ENCODE measurements around the gene ARMC5. TPM values are rescaled to one million over a fixed set of nuclear protein-coding genes. Genes with fewer than 3 reads are reported as not detected.
A peak's percentile ranks its signal among the peaks of the same experiment; 100 is the strongest.

Gene ARMC5
- polyA plus RNA-seq, 2 of the 4 experiments (the other 2 are of a cell fraction): 3.2 to 6.1 TPM

GRCh38 chr16:31453255-31454204 is 5.8 kb upstream of the ARMC5 start:
- Histone ChIP-seq H3K4me2 (peak overlapping the region; percentile 60), H3K4me3 (no peak overlapping the region), H3K4me1 (peaks cover 65% of the 10 kb centered on the region), H3K9me3 (no peaks in the 10 kb centered on the region), H3K27ac (peak overlapping the region; percentile 74 to 85)
- DNase-seq (ENCODE audit: low read depth in 1 of 2, low spot score in 1 of 2) (peak in 1 of 2 experiments; percentile 70), ATAC-seq (peak; percentile 24 to 43; a peak in 5 of 6 replicates), FAIRE-seq (no peak)
- TF ChIP-seq NFE2L2 (conservative IDR thresholded peaks at IDR 0.05; ENCODE audit: low read length) (no peak), ATOH8 (CRISPR knock-in tag; IDR thresholded peaks at IDR 0.05; ENCODE audit: low read depth) (no peak), MAX (IDR thresholded peaks at IDR 0.05) (peak; percentile 33; the same call in 1 of the 2 replicates), HEYL (CRISPR knock-in tag; IDR thresholded peaks at IDR 0.05) (no peak), CBX2 (IDR thresholded peaks at IDR 0.05; ENCODE audit: borderline replicate concordance, low read depth) (no peak), HDAC2 (IDR thresholded peaks at IDR 0.05) (no peak), CBX8 (IDR thresholded peaks at IDR 0.05) (no peak), POLR2A (IDR thresholded peaks at IDR 0.05; ENCODE audit: low read length) (0 out of 2 replicates have a peak, but pooled peaks have one; percentile 11), BCL3 (IDR thresholded peaks at IDR 0.05) (no peak), NR3C1 (IDR thresholded peaks at IDR 0.05) (no peak), HOXB13 (CRISPR knock-in tag; IDR thresholded peaks at IDR 0.05; ENCODE audit: low read depth) (no peak), NPAS2 (CRISPR knock-in tag; IDR thresholded peaks at IDR 0.05; ENCODE audit: borderline replicate concordance) (no peak), PHF8 (IDR thresholded peaks at IDR 0.05; ENCODE audit: borderline replicate concordance, low read depth) (no peak), TP53 (CRISPR knock-in tag; IDR thresholded peaks at IDR 0.05) (no peak), HMGXB4 (CRISPR knock-in tag; IDR thresholded peaks at IDR 0.05; ENCODE audit: borderline replicate concordance) (no peak), FOSL2 (IDR thresholded peaks at IDR 0.05) (no peak), FOSL2 (CRISPR knock-in tag; IDR thresholded peaks at IDR 0.05) (no peak), PBX3 (IDR thresholded peaks at IDR 0.05) (no peak), MAFK (IDR thresholded peaks at IDR 0.05; ENCODE audit: partially characterized antibody) (peak; percentile 97)
- WGBS (ENCODE audit: missing lambda C conversion rate): 37% methylated on average over 20 of the region's 20 CpGs
- ChIA-PET POLR2A (interaction anchor here (0.9 to 1.4 kb wide), 3 partner anchors 11 to 456 kb away, joined by 3 to 4 read pairs (median 3); partner anchors contain the start of gene ZNF843), CTCF (interaction anchor here (1.0 to 7.9 kb wide), 6 partner anchors 10 to 500 kb away, joined by 3 to 52 read pairs (median 9); partner anchors contain the start of gene ZNF843)

Measured in A549 (cell line).